NCI-H2107 treated with DMSO at 0.1 percent for 48 hours (cell line): ENCODE measurements around the gene AK8.

Source experiments
- DNase-seq: peaks from one replicate; lab custom pipeline; 2025; ENCODE audit not compliant: unreplicated experiment; lab: John Stamatoyannopoulos, UW

AK8 gene

GRCh38 chr9:132888151-132888550, 10.1 kb upstream of the AK8 start:
- DNase-seq: no peak

GRCh38 chr9:132887181-132888120, 9.4 kb upstream of the AK8 start:
- no peak for DNase-seq

GRCh38 chr9:132886334-132886725, 8.2 kb upstream of the AK8 start:
- DNase-seq: no peak

GRCh38 chr9:132885720-132886333, 7.7 kb upstream of the AK8 start:
- no peak for DNase-seq

- no peak for DNase-seq
Observed at GRCh38 chr9:132883349-132884294, 5.5 kb upstream of the AK8 start.

- DNase-seq: no peak
Observed at GRCh38 chr9:132882616-132883015, 4.5 kb upstream of the AK8 start.

- no peak for DNase-seq
Observed at GRCh38 chr9:132881826-132882225, 3.7 kb upstream of the AK8 start.

- DNase-seq: no peak
Observed at GRCh38 chr9:132880324-132880661, 2.2 kb upstream of the AK8 start.

GRCh38 chr9:132879457-132880323, 1.6 kb upstream of the AK8 start:
- DNase-seq: no peak

GRCh38 chr9:132878695-132879456, 792 bp upstream of the AK8 start, which contains the start of gene SPACA9:
TSS of gene SPACA9 (plus strand) at chr9:132878898. CDS start at chr9:132883948, 5,050 bp downstream.
- DNase-seq: no peak

- no peak for DNase-seq
Observed at GRCh38 chr9:132877458-132877823, 643 bp downstream of the AK8 start.

- DNase-seq: no peak
Observed at GRCh38 chr9:132876849-132877248, 1.2 kb downstream of the AK8 start.

GRCh38 chr9:132875159-132875558, 2.9 kb downstream of the AK8 start:
- DNase-seq: no peak

- DNase-seq: no peak
Observed at GRCh38 chr9:132873403-132873802, 4.7 kb downstream of the AK8 start.

GRCh38 chr9:132869266-132869665, 8.8 kb downstream of the AK8 start:
- no peak for DNase-seq

- DNase-seq: no peak
Observed at GRCh38 chr9:132866898-132867297, 11.2 kb downstream of the AK8 start.

GRCh38 chr9:132864691-132865090, 13.4 kb downstream of the AK8 start:
- DNase-seq: no peak

- no peak for DNase-seq
Observed at GRCh38 chr9:132864277-132864676, 13.8 kb downstream of the AK8 start.

GRCh38 chr9:132863096-132863495, 15.0 kb downstream of the AK8 start:
- DNase-seq: no peak

GRCh38 chr9:132862533-132862932, 15.6 kb downstream of the AK8 start:
- no peak for DNase-seq
